Skeletal muscle tissue (tissue), 4 donors: ENCODE measurements around the gene RPTOR. TPM values are rescaled to one million over a fixed set of nuclear protein-coding genes. Genes with fewer than 3 reads are reported as not detected.
"Not testable (repeated sequence)": the region's sequence is repeated elsewhere in the genome, so short reads cannot be mapped to it uniquely, and the experiment has no call there.

Experiments
- H3K27ac ChIP-seq: one replicate; pipeline ENCODE4 v1.7.0; 2013; ENCODE audit warnings: mild to moderate bottlenecking, low read depth, low read length, inconsistent platforms
- H3K27me3 ChIP-seq, 3 donors: one replicate each; pipeline ENCODE4 v1.7.0; 2013; ENCODE audit warnings: low read length in 3 of 3; ENCODE audit not compliant: control insufficient read depth in 3 of 3, insufficient read depth in 3 of 3
- H3K36me3 ChIP-seq, 3 donors: one replicate each; pipeline ENCODE4 v1.7.0; 2013; ENCODE audit warnings: low read length in 3 of 3; ENCODE audit not compliant: control insufficient read depth in 3 of 3, insufficient read depth in 3 of 3
- H3K4me1 ChIP-seq, 3 donors: one replicate each; pipeline ENCODE4 v1.7.0; 2013; ENCODE audit warnings: low read length in 3 of 3, mild to moderate bottlenecking in 3 of 3; ENCODE audit not compliant: control insufficient read depth in 3 of 3, insufficient read depth in 3 of 3
- H3K4me3 ChIP-seq, 3 donors: one replicate each; pipeline ENCODE4 v1.7.0; 2013; ENCODE audit warnings: low read length in 3 of 3
- H3K9ac ChIP-seq, 3 donors: one replicate each; pipeline ENCODE4 v1.7.0; 2013; ENCODE audit warnings: low read length in 3 of 3, mild to moderate bottlenecking in 3 of 3, moderate library complexity in 2 of 3, low read depth in 1 of 3
- H3K9me3 ChIP-seq, 3 donors: one replicate each; pipeline ENCODE4 v1.7.0; 2013; ENCODE audit warnings: low read length in 3 of 3; ENCODE audit not compliant: control insufficient read depth in 3 of 3
- total RNA-seq: library from RNA; depleted of rRNA; stranded (reverse); fragments of >200 nt; gene quantifications from one replicate; pipeline ENCODE4 v1.2.3, GENCODE V29; 2014
- donor health status: Osteomylitis.

RPTOR gene
- total RNA-seq, 1 donor from 2014 or later = 24.5 TPM

GRCh38 chr17:80764627-80765145 lies 220.0 kb downstream of the RPTOR start:
- not testable (repeated sequence) for H3K27me3 ChIP-seq, H3K36me3 ChIP-seq, H3K4me1 ChIP-seq, H3K9ac ChIP-seq, H3K4me3 ChIP-seq, H3K9me3 ChIP-seq, H3K27ac ChIP-seq

DNA sequence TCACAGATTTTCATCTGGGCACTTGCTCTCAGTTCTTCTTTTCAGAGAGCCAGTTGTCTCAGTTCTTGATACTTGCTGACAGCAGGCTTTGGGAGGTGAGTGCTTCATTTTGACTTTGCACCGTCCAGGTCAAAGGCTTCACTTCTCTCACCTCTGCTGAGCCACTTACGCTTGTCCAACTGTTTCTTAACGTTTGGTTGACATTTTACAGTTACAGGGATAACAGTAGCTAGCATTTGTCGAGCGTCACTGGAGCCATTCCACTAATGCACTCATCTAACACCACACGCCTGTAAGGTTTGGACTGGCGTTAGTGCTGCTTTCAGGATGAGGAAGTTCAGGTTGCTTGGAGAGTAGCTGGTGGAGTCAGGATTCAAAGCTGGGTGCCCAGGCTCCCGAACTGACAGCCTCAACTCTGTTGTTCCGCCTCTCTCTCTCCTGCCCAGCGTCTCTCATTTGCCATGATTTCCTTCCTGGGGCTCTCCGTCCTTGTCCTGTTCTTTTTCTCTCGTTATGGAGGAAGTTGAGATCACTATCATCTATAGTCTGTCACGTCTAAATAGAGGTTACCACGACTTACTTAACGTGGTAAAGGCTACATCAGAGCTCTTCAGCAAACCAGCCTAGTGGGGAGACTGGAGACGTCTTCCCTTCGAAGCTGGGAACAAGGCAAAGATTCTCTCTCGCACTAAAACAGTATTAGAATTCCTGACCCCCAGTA lies 220.8 kb downstream of the RPTOR start:
- H3K36me3 ChIP-seq = peaks cover 0 to 4% (median 3%) of the 10 kb centered on the region in 3 donors

GRCh38 chr17:80766290-80766855 lies 221.7 kb downstream of the RPTOR start:
- no peaks in the 10 kb centered on the region for H3K9me3 ChIP-seq
- peaks cover 0 to 3% (median 0%) of the 10 kb centered on the region in 3 donors for H3K4me1 ChIP-seq
- H3K27me3 ChIP-seq = no peaks in the 10 kb centered on the region
- no peak overlapping the region for H3K9ac ChIP-seq
- no peak overlapping the region for H3K4me3 ChIP-seq
- peaks cover 3 to 8% (median 5%) of the 10 kb centered on the region in 3 donors for H3K36me3 ChIP-seq
- H3K27ac ChIP-seq = no peak overlapping the region

More for the DNA sequence above, 220.8 kb downstream of the RPTOR start:
- no peak overlapping the region for H3K9ac ChIP-seq
- no peaks in the 10 kb centered on the region for H3K27me3 ChIP-seq
- no peak overlapping the region for H3K4me3 ChIP-seq
- H3K9me3 ChIP-seq = no peaks in the 10 kb centered on the region
- H3K4me1 ChIP-seq = peaks cover 0 to 3% (median 0%) of the 10 kb centered on the region in 3 donors
- H3K27ac ChIP-seq = no peak overlapping the region

DNA sequence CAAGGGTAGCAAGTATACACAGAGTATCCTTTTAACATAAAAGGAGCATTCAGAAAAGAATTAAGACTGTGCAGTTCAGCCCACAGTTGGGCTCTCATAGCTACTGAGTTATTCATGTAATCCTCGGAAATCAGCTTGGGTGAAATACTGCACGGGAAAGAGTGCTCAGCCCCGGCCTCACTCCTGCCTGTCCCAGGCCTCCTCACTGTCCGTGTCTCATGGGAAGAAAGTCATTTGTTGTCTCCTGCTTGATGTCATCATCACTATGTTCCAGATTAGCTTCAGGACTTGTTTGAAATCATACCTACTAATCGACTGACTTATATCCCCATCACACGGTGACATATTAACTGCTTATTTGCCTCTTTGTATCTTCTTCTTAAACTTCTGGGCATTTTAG lies 223.8 kb downstream of the RPTOR start:
- no peak overlapping the region for H3K4me3 ChIP-seq
- H3K9ac ChIP-seq = no peak overlapping the region
- H3K9me3 ChIP-seq = no peaks in the 10 kb centered on the region
- no peaks in the 10 kb centered on the region for H3K27me3 ChIP-seq
- H3K4me1 ChIP-seq = peaks cover 6 to 12% (median 8%) of the 10 kb centered on the region in 3 donors
- peaks cover 3 to 8% (median 5%) of the 10 kb centered on the region in 3 donors for H3K36me3 ChIP-seq
- H3K27ac ChIP-seq = no peak overlapping the region

DNA sequence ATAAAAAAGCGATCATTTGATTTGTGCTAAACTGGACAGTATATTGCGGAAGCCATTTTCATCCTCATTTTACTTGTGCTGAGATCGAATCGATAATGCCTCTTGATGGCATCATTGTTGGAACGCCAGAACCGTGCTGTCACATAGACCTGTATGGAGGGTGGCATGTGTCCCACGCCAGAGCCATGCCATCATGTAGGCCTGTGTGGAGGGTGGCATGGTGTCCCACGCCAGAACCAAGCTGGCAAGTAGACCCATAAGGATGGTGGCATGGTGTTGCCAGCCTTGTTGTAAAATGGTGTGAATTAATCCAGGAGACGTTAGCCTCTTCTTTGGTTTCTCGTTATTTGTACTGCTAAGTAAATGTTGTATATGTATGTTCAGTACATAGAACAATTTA lies 224.3 kb downstream of the RPTOR start:
- Histone ChIP-seq H3K27ac (no peak overlapping the region), H3K9me3 (no peaks in the 10 kb centered on the region), H3K27me3 (no peaks in the 10 kb centered on the region), H3K4me3 (no peak overlapping the region), H3K4me1 (peaks cover 10 to 17% (median 13%) of the 10 kb centered on the region in 3 donors), H3K9ac (no peak overlapping the region), H3K36me3 (peaks cover 3 to 8% (median 5%) of the 10 kb centered on the region in 3 donors)

GRCh38 chr17:80769516-80769915 lies 224.9 kb downstream of the RPTOR start:
- Histone ChIP-seq H3K27me3 (no peaks in the 10 kb centered on the region), H3K36me3 (peaks cover 3 to 8% (median 5%) of the 10 kb centered on the region in 3 donors), H3K4me1 (peaks cover 15 to 23% (median 19%) of the 10 kb centered on the region in 3 donors), H3K9ac (no peak overlapping the region), H3K9me3 (no peaks in the 10 kb centered on the region), H3K4me3 (no peak overlapping the region), H3K27ac (no peak overlapping the region)

DNA sequence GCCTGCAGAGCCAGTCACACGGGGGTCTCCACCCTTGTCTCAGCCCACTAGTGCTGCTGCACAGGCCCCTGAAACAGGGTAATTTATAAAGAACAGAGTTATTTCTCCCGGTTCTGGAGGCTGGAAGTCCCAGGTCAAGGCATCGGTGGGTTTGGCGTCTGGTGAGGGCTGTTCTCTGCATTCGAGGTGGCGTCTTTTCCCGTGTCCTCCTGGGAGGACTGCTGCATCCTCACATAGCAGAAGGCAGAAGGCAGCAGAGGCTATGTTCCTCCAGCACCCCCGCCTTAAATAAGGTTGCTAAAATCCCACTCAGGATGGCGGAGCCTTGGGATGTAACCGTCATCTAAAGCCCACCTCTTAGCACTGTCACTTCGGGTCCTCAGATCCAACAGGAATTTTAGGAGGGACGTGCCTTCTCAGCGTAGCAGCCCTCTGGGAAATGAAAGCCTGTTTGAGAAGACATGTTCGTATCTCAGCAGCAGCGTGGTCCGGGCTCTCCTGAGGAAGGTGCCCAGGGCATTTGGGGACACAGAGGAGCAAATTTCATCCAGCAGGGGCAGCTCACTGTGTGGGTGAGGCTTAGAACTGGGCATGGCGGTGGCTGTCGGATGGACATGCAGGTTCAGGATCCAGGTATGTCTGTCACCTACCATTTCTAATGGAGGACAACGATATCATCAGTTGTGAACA lies 225.4 kb downstream of the RPTOR start:
- Histone ChIP-seq H3K27me3 (no peaks in the 10 kb centered on the region), H3K9me3 (no peaks in the 10 kb centered on the region), H3K27ac (no peak overlapping the region), H3K36me3 (peaks cover 3 to 8% (median 5%) of the 10 kb centered on the region in 3 donors), H3K4me1 (peaks cover 20 to 28% (median 21%) of the 10 kb centered on the region in 3 donors), H3K4me3 (no peak overlapping the region), H3K9ac (no peak overlapping the region)

DNA sequence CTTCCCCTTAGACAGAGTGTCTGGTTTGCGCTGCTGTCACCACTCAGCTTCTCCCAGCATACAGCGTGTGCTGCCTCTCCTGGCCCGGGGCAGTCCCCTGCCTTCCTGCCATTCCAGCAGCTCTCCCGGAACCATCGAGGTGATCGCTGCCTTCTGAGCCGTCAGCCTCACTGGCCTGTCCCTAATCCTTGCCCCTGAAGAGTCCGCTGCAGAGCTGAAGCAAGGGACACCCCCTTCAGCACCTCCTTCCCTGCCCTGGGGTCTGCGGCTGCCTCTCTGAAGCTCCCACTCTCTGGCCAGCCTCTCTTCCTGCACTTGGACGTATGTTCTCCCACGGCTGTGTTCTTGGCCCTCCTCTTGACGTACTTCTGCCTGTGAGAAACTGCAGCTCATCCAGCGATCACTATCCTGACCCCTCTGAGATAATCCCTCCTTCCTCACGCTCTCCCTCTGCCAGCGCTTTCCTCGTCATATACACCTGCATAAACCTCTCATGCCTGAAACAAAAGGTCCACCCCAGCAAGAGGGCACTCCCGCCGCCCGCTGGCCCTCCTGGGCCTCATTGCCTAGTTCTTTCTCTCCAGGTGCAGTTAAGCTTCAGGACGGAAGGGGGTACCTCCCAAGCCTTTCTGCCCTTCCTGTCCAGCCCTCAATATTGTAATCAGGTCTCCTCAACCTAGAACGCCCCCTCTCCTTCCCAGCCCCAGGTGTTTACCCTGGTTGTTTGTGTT lies 226.4 kb downstream of the RPTOR start:
- Histone ChIP-seq H3K9me3 (no peaks in the 10 kb centered on the region), H3K9ac (no peak overlapping the region), H3K36me3 (peaks cover 3 to 7% (median 5%) of the 10 kb centered on the region in 3 donors), H3K27me3 (no peaks in the 10 kb centered on the region), H3K4me1 (peaks cover 20 to 30% (median 21%) of the 10 kb centered on the region in 3 donors), H3K4me3 (no peak overlapping the region), H3K27ac (no peak overlapping the region)

GRCh38 chr17:80771612-80772005 lies 227.0 kb downstream of the RPTOR start:
- Histone ChIP-seq H3K27ac (no peak overlapping the region), H3K4me3 (no peak overlapping the region), H3K4me1 (peaks cover 20 to 35% (median 21%) of the 10 kb centered on the region in 3 donors), H3K9ac (no peak overlapping the region), H3K36me3 (peaks cover 3 to 5% (median 5%) of the 10 kb centered on the region in 3 donors), H3K9me3 (no peaks in the 10 kb centered on the region), H3K27me3 (no peaks in the 10 kb centered on the region)
